ENCODE measurements around the gene TRPV2. TPM values are rescaled to one million over a fixed set of nuclear protein-coding genes. Genes with fewer than 3 reads are reported as not detected.

TRPV2 gene
- total RNA-seq, 4 donors from 2014 or later, result 7.8 to 66.1 (median 17.0) TPM

DNA sequence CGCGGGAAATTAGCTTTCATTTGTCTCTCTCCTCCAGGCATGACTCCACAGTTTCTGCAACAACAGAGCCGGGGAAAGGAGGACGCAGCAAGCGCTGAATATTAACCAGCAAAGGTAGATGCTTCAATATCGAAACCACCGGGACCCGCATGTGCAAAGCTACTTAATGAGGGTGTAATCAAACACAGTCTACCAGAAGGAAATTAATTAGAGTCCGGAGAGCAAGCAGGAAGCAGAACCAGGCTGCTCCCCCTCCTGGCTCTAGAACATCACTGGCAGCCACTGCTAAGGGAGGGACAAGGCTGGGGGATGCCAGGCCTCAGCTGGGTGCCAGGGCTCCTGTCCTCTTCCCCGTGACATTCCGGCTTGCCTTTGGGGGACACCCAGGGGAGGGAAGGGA lies 54.9 kb downstream of the TRPV2 start:
- TF ChIP-seq, protein P1, sequence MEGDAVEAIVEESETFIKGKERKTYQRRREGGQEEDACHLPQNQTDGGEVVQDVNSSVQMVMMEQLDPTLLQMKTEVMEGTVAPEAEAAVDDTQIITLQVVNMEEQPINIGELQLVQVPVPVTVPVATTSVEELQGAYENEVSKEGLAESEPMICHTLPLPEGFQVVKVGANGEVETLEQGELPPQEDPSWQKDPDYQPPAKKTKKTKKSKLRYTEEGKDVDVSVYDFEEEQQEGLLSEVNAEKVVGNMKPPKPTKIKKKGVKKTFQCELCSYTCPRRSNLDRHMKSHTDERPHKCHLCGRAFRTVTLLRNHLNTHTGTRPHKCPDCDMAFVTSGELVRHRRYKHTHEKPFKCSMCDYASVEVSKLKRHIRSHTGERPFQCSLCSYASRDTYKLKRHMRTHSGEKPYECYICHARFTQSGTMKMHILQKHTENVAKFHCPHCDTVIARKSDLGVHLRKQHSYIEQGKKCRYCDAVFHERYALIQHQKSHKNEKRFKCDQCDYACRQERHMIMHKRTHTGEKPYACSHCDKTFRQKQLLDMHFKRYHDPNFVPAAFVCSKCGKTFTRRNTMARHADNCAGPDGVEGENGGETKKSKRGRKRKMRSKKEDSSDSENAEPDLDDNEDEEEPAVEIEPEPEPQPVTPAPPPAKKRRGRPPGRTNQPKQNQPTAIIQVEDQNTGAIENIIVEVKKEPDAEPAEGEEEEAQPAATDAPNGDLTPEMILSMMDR (IDR thresholded peaks at IDR 0.05; ENCODE audit: low read depth), result no peak

DNA sequence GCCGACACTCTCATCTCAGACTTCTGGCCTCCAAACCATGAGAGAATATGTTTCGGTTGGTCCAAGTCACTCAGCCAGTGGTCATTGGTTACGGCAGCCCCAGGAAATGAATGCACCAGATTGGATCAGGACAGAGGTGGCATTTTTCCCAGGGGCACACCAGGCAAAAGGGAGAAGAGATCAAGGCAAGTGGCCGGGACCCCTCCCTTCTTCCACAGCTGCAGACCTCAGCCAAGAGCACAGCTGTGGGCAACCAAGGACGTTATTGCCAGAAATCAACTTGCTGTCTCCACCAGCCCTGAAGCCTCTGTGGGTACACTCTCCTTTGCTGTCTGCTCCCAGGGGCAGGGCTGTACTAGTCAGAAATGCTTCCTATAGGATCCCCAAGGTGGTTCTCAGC lies 55.9 kb downstream of the TRPV2 start:
- TF ChIP-seq, protein P1 (IDR thresholded peaks at IDR 0.05; ENCODE audit: low read depth), result no peak

DNA sequence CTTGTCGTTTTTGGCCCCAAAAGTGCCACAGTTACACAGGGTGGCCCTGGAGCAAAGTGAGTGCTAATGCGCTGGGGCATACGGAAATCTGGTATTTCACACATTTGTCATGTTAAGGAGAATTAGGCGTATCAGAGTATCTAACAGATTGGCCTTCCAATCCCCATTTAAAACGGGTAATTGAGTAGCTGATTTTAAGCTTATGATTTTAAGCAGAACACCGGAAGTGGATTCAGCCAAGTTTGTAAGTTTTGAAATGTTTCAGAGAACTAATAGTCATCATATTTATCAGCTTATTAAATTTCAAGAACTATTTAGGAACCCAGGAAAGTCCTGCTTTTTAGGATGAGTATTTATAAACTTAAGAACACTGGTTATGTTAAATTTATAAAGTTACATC lies 57.2 kb downstream of the TRPV2 start:
- TF ChIP-seq, protein P1 (IDR thresholded peaks at IDR 0.05; ENCODE audit: low read depth), result no peak

DNA sequence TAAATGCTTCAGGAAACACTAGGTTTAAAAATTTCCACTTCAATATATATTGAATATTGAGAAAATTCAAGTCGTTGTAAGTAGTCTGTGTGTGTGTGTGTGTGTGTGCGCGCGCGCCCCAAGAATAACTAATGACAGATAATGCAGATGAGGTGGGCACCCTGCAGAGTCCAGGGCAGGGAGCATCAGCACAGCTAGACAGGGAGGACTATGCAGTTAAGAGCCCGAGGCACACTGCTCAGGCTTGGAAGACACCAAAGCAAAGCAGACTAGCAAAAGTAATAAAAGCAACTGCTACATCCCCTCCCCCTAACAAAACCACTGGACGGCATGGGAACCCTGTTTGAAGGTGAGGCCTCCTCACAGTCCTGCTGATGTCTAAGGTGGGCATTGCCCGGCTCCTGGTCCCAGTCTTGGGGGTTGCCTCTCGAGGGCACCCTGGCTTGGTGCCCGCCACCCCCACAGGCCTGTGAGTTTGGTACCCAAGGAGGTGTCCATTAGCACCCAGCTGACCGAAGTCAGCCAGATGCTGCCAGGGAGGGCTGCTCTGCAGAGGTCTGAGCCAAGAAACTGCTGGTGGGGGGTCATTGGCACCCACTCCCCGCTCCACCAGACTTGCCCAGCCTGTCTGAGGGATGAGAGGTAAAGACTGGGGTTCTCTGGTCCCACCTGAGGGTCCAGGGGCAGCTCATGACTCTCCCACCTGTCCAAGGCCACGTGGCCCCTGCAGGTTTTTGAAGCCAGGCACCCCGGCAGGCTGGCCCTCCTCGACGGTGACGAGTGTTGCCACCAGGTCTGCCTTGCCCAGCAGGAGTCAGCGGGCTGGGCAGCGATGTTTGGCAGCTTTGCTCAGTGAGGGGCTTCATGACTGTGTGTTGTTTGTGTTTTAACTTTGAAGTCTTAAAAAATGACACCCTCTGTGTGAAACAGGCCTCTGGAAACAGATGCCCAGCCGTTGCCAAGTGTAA lies 58.0 kb downstream of the TRPV2 start:
- TF ChIP-seq, protein P1 (IDR thresholded peaks at IDR 0.05; ENCODE audit: low read depth), result no peak

DNA sequence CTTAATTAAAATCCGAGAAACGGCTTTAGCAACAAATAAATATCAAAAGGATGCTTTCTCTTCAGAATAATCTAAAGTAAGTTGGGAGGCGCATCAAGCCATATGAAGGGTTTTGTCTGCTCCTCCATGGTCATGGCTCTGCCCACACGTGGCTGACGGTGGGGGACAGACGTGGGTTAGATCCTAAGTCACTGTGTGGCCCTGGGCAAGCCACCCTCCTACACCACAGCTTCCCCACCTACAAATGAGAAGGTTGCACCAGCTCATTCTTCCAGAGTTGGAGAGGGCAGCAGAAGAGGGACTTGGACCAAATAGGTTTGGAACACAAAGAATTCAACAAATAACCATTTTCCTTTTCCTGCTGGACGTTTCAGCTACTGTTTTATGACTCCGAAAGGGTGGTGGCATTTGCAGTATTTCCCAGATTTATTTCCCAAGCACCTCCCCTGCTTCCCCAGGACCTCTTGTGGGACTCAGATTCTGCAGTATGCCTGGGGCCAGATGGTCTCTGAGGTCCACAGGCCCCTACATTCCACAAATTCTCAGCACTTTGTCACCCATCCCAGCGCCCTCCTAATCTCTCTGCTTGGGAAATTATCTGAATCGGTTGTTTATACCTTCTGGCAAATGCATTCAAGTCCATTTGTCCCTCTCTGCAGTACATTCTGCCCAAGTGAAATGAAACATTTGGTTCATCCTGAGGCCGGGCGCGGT lies 58.8 kb downstream of the TRPV2 start:
- TF ChIP-seq, protein P1 (IDR thresholded peaks at IDR 0.05; ENCODE audit: low read depth), result no peak

DNA sequence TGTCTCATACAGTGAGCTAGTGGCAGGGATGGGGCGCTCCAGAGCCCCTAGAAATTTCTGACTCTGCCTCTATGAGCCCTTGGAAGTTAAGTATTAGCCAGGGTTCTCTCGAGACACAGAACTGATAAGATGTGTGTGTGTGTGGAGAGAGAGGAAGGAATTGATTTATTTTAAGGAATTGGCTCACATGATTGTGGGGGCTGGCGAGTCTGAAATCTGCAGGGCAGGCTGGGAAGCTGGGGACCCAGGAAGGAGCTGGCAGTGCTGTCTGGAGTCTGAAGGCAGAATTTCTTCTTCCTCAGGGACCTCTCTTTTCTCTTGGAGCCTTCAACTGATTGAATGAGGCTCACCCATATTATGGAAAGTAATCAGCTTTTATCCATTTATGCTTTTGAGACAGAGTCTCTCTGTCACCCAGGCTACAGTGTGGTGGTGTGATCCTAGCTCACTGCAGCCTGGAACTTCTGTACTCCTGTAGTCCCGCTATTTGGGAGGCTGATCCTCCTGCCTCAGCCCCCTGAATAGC lies 59.9 kb downstream of the TRPV2 start:
- TF ChIP-seq, protein P1 (IDR thresholded peaks at IDR 0.05; ENCODE audit: low read depth), result no peak

DNA sequence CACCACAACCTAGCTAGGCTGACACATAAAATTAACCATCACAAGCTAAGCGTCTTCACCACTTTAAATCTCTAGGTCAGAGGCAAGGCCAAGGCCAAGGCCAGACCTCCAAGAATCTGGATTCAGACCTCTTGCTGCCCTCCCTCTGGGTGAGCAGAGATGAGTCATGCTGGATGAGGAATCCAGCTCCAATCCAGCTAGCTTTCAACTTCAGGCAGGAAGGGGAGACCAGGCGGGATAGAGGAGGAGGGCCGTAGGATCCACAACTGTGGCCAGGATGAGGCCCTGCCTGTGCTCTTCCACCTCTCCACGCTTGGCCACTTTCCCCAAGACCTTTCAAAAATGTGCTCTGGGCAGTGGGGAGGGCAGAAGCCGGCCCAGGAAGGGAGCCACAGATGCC lies 61.9 kb downstream of the TRPV2 start:
- TF ChIP-seq, protein P1 (IDR thresholded peaks at IDR 0.05; ENCODE audit: low read depth), result no peak
